ENCODE measurements around the gene PTPRM.

The PTPRM gene

DNA sequence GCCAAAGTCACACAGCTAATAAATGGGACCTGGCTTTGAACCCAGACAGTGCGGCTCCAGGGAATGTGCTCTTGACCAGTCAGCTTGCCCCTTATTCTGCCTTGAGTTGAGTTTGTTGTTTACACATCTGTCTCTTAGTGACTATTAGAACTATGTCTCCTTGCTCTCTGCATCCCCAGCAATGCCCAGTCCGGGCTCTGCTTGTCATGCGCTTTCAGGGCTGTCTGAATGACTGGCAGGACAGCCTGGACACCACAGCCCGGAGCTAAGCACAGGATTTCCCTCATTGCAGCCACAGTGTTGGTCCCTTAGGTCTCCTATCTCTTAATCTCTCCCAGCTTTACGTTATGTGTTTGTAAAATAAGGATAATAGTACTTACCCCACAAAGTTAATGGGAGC, 795.7 kb downstream of the PTPRM start:
- DNase-seq (ENCODE audit: low read depth in 2 of 2), result no peak

DNA sequence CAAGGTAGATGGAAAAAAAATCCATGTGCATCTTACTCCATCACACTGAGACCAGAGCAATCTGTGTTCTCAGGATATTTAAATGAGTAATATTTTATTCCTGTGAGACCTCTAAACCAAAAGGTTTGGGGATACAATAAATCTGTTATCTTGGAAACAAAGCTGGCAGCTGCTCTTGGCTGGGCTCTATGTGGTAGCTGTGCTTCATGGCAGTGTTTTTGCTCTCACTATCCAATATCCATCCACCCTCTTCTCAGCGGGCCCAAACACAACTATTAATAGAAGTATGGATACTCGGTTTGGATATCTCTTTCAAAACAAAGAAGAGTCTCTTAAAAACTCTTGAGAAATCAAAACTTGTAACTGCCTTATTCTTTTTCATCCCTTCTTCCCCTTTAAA, 797.3 kb downstream of the PTPRM start:
- no peak for DNase-seq (ENCODE audit: low read depth in 2 of 2)

DNA sequence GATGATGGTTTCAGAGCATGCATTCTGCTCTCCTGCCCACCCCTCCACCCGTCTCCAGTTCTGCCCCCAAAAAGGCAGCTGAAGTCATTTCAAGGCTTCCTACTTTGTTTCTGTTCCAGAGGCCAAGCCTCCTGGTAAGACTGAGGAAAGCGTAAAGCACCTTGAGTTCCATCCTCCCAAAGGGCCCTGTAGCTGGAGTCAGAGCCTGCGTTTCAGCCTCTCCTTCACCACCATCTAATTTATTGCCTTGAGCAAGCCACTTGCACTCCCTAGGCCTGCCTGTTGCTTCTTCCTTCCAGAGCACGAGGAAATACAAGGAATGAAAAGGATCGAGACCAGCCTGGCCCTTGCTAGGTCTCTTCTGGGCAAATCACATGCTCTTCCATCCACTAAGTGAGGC, 797.9 kb downstream of the PTPRM start:
- no peak for DNase-seq (ENCODE audit: low read depth in 2 of 2)

DNA sequence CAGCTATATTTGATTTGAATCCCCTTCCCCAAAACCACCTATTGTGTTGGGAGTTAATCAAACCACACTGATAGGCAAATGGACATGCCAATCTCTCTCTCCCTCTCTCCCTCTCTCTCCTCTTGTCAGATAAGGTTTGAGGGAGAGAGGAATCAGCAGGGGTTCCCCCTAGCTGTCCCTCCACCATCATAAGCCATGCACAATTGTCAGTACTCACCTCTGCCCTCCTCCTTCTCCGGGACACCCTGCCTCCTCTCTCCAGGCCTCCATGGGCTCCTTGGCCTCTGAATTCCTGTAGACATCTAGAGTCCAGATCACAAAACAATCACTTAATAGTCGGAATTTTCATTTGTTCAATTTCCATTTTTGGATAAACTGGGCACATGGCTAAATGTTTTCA, 798.4 kb downstream of the PTPRM start:
- DNase-seq (ENCODE audit: low read depth in 2 of 2), result no peak

DNA sequence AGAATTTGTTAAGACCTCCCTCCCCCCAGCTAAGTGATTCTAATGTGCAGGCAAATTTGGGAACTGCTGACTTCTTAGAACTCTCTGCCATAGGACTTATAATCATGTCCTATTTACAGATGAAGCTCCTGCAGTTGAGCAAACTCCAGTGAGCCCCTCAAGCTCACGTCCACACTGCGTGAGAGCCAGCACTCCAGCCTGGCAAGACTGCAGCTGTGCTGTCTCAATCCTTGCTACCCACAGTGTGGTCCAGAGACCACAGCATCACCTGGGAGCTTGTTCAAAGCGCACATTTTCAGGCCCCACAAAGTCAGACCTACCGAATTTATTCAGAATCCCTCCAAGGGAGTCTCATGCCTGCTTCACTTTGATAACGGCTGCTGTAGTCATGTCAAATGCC, 799.0 kb downstream of the PTPRM start:
- DNase-seq (ENCODE audit: low read depth in 2 of 2), result no peak

DNA sequence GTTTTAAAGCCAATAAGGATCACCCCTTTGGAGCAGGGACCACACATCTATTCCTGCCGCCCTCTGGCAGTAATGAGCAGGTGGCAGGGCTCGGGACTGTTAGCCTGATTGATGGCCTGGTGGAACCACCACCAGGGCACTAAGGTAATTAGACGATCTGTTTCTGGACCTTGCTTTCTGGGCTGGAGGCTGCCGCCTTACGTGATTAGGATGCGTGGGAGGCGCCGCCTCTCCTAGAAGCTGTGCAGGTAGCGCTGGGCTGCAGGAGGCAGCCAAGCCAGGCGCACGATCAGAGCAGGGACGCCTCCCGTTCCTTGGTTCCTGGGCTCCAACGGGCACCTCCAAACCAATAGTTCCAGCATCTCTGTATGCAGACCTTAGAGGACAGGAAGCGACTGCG, 799.5 kb downstream of the PTPRM start:
- no peak for DNase-seq (ENCODE audit: low read depth in 2 of 2)

DNA sequence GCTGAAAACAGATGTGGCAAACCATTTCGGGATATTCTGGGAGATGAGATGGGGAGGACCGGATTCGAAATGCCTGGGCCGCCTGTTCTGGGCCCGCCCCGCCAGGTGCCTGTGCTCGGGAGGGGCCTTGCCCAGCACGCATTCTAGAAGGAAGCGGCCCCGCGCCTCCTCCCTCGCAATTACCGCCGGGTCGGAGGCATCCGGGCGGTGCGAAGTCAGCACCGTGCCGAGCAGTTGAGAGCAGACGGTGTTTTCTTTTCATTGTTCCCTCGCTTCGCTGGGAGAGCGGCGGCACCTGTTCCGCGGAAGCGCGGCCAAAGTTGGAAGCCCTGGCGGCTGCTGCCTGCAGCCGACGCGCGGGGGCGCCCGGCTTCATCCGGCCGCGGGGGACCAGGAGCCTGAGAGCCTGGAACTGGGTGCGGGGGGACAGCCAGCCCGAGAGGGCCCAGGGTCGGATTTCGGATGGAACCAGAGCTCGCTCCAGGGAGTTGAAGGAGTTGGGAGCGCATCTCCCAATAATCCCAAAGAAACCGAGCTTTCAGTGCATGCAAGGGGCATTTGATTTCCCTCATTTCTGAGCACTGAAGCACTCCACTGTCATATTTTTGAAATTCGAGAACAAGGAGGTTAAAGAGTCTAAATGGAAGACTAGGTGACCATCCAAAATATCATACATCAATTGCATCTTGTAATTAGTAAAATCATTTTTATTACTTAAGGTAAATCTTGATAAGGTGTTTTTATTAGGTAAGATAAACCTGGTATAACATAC, 800.3 kb downstream of the PTPRM start:
- no peak for DNase-seq (ENCODE audit: low read depth in 2 of 2)

DNA sequence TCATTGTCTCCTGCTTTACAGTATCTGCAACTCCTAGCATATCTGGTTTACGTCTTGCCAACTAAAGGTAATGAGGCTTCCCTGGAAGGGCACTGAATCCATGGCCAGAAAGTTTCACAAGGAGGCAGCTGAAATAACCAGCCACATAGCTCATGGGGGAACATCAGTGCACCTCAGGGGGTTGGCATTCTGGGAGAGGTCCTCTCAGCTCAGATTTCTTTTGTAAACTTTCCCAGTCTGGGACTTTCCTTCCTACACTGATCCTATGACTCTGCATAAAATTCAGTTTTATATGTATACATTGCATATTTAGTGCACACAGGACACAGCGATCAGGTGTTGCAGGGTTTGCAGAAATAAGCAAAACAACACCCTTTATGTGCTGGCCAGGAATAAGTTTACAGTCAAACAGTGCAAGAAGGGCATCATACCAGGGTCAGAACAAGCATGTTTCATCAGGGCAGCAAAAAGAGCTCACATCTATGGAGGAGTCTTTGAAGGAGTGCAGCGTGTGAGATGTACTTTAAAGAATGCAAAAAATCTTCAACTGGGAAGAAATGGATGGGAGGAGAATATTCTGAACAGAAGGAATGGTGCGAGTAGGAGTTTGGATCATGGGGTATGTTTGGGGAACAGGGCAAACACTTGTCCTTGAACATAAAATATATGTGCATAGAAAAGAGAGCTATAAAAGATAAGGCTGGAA, 801.5 kb downstream of the PTPRM start:
- no peak for DNase-seq (ENCODE audit: low read depth in 2 of 2)

DNA sequence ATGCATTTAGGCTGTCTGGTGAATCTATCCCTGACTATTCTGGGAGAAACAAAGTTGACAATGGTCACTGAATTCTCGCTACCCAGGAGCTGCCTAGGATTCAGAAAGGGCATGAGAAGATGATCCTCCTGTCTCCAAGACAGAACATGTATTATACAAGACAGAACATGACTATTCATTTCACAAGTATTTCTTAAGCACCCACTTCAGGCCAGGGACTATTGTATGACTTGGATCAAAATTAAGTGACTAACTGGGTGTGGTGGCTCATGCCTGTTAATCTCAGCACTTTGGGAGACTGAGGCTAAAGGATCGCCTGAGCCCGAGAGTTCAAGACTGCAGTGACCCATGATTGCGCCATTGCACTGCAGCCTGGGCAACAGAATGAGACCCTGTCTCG, 806.4 kb downstream of the PTPRM start:
- DNase-seq (ENCODE audit: low read depth in 2 of 2), result no peak

DNA sequence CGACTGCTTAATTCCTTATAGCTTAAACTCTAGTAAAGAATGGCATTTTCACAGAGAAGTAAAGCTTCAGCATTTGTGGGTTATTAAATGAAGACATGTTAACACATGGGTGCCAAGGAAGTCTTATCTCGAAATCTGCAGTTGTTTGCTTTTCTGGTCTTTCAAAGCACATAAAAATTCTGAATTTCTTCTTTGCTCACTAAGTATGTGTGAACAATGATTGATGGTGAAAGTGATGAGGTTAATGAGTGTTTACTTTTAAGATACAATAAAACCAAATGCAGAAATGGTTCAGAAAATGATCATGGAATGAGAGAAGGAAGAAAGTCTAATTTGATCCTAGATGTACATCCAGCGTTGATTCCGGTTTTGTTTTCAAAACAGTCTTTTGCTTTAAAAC, 807.6 kb downstream of the PTPRM start:
- DNase-seq (ENCODE audit: low read depth in 2 of 2), result no peak

DNA sequence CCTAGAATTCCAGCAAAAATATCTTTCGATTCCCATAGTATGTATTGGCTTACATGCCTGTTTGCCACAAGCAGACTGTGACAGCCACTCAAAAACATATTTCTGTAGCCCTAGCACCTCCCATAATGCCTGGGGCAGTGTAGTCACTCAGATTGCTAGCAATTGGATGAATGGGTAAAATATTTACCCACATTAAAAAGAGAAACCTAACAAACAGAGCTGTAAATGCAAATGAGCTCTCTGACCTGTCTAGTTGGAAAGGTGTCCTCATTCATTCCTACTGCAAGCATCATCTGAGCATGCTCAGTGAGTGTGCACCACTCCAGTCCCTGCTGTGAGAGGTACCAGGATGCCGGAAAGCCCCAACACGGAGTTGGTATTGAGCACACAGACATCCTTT, 808.1 kb downstream of the PTPRM start:
- DNase-seq (ENCODE audit: low read depth in 2 of 2), result no peak

DNA sequence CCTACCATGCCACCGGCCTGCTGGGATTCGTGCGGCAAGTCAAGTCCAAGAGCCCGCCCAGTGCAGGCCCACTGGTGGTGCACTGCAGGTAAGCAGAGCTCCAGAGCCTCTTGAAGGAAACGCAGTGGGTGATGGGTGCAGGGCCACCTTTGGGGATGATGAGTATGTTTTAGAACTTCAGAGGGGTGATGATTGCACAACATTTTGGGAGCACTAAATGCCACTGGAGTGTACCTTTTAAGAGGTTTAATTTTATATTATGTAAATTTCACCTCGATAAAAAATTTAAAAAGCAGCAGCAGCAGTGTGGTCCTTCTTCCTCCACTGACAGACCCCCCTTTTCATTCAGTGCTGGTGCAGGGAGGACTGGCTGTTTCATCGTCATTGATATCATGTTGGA, 809.0 kb downstream of the PTPRM start:
- DNase-seq (ENCODE audit: low read depth in 2 of 2), result no peak

DNA sequence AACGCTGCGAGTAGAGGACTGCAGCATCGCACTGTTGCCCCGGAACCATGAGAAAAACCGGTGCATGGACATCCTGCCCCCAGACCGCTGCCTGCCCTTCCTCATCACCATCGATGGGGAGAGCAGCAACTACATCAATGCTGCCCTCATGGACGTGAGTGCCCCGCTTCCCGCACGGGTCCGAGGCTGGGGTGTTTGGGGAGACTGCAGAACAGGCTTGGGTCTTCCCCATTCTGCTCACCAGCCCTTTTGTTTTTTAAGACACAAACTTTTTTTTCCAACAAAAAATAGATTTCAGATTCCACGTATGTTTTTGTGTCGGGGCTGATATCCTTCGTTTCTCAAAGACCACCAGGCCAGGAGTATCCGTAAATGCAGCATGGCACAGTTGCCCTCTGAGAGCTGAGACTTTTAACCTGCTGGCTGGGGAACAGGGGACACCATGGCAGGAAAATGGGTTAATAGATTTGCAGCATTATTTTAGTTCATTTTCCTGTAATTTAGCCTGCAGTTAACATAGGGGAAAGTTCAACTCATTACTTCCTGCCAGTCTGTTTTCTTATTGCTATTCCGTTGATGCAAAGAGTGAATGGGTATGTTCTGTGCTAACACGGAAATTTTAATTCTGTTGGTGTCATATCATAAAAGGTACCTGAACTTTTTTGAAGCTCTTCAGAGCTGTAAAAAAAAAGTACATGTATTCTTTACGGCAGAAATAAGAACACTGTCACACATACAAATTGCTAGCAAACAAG, 812.2 kb downstream of the PTPRM start:
- DNase-seq (ENCODE audit: low read depth in 2 of 2), result no peak

DNA sequence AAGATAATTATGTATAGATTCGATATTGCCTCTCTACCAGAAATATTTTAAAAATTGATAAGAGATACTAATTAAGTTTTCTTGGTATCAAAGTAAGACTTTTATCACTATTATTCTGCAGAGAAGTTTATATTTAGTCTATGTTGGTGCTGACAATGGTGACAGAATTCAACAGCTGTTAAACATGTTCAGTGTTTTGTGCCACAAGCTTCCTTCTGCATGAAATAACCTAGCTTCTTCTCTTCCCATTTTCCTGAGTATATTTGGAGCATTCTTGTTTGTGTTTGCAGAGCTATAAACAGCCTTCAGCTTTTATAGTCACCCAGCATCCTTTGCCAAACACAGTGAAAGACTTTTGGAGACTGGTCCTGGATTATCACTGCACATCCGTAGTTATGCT, 812.9 kb downstream of the PTPRM start:
- DNase-seq (ENCODE audit: low read depth in 2 of 2), result no peak

DNA sequence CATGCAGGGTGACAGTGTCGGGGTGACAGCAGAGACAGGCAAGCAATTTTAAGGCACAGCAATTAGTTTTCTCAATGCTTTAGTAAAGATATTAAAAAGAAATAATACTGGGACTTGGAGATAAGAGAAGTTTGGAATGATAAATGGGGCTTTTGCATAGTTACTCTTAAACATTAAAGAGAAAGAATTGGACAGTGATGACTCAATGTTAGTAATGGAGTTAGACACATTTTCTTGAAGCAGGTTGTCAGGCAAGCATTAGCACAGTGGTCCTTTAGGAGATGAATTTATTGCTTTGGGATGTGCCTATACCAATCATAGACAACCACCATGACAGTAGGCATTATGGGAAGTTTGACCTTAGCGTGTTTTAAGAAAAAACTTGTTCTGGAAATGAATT, 813.8 kb downstream of the PTPRM start:
- no peak for DNase-seq (ENCODE audit: low read depth in 2 of 2)

DNA sequence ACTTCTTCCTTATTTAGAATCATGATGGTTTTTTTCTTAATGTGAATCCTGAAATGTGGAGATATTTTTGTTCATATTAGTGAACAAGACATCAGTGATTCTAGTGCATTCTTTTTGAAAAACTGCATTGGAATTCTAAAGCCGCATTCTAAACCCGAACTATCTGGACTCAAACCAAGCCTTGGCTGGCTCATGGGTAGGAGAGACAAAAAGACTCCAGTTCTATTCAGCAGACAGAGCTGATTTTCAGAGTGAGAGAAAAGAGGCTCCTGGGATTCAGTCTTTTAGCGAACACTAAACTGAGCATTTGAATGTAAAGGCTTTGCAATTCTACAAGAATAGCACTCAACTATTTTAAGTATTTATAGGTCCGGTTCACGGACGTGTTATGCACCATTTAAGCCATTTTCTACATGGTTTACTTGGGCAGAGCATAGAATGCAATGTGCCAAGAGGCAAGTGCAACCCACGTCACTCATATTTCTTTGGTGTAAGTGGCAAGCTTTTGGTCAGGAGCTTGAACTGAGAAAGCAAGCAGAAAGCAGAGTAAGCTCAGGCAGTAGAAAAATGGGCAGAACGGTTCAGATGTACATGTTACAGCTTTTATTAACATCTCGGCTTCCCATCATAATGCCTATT, 814.8 kb downstream of the PTPRM start:
- DNase-seq (ENCODE audit: low read depth in 2 of 2), result no peak

DNA sequence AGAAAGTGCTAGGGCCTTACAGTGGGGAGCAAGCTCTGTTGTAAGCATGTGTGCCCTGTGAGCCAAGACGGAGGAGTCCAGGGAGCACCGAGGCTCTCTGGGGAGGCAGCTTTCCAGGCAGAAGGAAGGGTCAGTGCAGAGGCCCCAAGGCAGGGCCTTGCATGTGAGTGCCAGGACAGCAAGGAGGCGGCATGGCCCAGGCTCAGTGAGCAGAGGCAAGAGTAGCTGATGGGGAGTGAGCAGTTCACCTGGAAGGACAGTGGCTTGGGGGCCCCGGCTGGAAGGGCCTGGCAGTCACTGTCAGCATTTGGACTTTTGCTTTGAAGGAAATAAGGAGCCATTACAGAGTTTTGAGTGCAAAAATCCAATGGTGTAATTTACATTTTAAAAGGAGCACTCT, 818.3 kb downstream of the PTPRM start:
- no peak for DNase-seq (ENCODE audit: low read depth in 2 of 2)

DNA sequence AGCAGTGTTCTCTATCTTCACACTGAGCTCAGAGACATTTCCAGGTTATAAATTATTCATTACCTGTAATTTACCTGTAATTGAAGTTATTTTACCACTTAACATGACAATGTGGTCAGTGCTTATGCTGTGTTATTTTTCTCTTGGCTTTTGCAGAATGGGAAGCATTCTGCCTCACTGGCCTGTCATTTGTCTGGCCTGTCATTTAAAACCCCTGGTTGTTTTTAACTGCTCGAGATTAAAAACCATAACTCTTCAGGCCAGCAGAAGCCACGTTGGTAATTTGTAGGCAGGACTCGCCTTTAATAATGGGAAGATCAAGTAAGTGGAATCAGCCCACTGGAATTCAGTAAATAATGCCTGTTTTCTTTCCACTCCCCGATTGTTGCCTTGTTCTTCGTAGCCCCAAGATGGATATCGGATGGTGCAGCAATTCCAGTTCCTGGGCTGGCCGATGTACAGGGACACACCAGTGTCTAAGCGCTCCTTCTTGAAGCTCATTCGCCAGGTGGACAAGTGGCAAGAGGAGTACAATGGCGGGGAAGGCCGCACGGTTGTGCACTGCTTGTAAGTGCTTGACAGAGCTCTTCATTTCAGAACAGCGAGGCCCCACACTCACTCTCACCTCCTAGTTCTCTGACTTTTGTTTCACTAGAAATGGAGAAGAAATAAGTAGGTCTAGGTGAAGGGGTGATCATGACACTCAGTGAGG, 819.7 kb downstream of the PTPRM start:
- no peak for DNase-seq (ENCODE audit: low read depth in 2 of 2)

DNA sequence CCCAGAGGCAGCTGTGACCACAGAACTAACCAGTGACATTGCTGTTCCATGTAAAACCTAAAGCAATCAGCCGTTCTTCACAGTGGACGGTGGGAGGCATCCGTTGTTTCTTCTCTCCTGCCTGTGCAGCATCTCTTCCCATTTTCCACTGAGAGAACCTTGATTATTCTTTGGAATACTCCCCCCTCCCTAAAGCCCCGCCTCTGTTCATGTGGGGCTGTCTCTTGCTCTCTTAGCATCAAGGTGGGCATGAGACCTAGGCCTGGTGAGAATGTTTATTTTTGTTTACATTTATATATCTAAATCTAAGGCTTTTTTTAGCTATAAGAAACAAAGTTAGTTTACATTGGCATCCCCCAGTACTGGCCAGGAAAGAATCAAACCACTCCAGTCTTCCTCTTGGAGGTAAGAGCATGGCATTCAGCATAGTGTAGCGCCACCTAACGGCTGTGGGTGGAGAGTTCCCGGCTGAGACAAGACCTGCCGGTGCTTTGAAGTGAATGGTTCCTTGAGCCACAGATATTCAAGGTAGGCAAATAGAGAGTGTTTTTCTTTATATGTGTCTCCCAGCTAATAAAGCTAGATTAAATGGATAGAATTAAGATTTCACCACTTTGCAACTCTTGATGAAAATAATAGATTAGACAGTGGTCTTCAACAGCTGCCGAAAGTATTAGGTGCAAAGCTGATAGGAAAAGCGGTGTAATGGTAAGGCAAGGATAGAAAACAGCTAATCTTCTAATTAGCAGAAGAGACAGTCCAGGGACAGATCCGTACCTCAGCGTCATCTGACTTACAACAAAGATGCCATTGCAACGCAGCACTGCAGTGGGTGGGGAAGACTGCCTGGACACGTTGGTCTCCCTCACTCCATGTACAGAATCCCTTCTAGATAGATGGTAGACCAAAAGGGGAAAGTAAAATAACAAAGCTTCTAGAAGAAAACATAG, 822.5 kb downstream of the PTPRM start:
- no peak for DNase-seq (ENCODE audit: low read depth in 2 of 2)

DNA sequence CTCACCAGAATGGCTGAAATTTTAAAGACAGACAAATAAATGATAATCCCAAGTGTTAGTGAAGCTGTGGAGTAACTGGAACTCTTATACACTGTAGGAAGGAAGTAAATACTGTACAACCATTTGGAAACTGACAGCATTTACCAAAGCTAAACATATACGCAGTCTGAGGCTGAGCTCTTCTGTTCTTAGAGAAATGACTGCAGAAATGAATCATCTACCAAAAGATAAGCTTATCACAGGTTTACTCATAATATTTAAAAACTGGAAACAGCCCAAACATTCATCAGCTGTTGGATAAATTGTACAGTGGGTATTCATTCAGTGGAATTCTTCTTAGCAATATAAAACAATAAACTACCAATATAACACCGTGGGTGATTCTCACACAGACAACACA, 824.0 kb downstream of the PTPRM start:
- no peak for DNase-seq (ENCODE audit: low read depth in 2 of 2)

DNA sequence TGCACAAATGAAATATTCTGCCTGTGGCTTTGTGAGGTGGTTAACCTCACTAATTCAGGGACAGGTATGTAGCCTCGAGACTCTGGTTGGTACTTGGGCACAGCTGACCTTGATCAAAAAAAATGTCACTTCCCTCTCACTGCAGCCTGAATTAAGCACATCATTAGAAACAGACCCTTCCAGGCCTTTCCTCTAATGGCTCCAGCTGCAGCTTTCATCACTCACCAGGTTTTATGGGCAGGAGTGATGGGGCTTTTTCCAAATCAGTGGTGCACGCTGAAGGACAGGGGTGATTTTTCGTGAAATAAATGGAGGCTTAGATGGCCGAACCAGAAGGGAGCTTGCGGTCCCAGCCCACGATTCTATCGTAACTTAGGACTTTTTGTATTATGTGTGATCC, 829.1 kb downstream of the PTPRM start:
- DNase-seq (ENCODE audit: low read depth in 2 of 2), result no peak
